HepG2 (cell line): ENCODE data around the gene PRKCB. TPM values are rescaled to one million over a fixed set of nuclear protein-coding genes. Genes with fewer than 3 reads are reported as not detected.

Experiments used
- ATAC-seq: fragments of 200-7000 bp; cut with Tn5 transposase; 3 replicates; pipeline ENCODE4 v1.9.1; 2020; ENCODE audit warnings: mild to moderate bottlenecking, moderate library complexity
- BruUV-seq: library from RNA; stranded (reverse); fragments of 400-500 nt; replicated peaks from 2 replicates; lab custom pipeline; 2021; lab: Mats Ljungman, UMichigan
- CTCF ChIA-PET: fragments of 300-600 bp; formaldehyde crosslinking; extraction: SDS; loops from one replicate; lab custom pipeline; 2021; ENCODE audit warnings: low total read pairs, inconsistent platforms, low intra/inter-chr PET ratio; lab: Yijun Ruan, JAX
- POLR2A ChIA-PET: fragments of 350-600 bp; sonication (Branson Sonifier 250); formaldehyde crosslinking; loops from one replicate; lab custom pipeline; 2020; ENCODE audit warnings: antibody characterized with exemption, inconsistent platforms; lab: Yijun Ruan, JAX
- DNase-seq: peaks from one replicate; pipeline ENCODE4 v3.0.0-alpha.2; 2015; ENCODE audit warnings: low spot score
- FAIRE-seq: peaks from 3 replicates; lab custom pipeline; 2011; peaks lifted over from hg19 to GRCh38; lab: Jason Lieb, UNC
- H2AFZ ChIP-seq: one replicate; pipeline ENCODE4 v1.6.1; 2011; ENCODE audit warnings: low read length, inconsistent platforms
- H3K27ac ChIP-seq: fragments of 300-600 bp; 3 replicates; pipeline ENCODE4 v1.8.0; 2011; ENCODE audit warnings: mixed run types, mild to moderate bottlenecking, mixed read lengths, low read length, inconsistent platforms; ENCODE audit not compliant: insufficient read depth; ENCODE audit errors: extremely low read length
- H3K27me3 ChIP-seq, 2 experiments: fragments of 200-600 bp in 1 of 2; 2 replicates in 1 of 2; 3 replicates in 1 of 2; pipeline versions ENCODE4 v1.6.0 to v1.8.0; 2011; ENCODE audit warnings: low read length in 2 of 2, mild to moderate bottlenecking in 2 of 2, moderate library complexity in 2 of 2, inconsistent platforms in 1 of 2; ENCODE audit not compliant: insufficient read depth in 2 of 2, control insufficient read depth in 1 of 2
- H3K36me3 ChIP-seq, 2 experiments: fragments of 200-600 bp in 1 of 2; replicated peaks in 1 of 2; 2 replicates in 1 of 2; 3 replicates in 1 of 2; pipeline versions ENCODE4 v1.5.1 to v1.8.0; 2011; ENCODE audit warnings: low read length in 2 of 2, inconsistent platforms in 1 of 2; ENCODE audit not compliant: insufficient read depth in 2 of 2, control insufficient read depth in 1 of 2
- H3K4me1 ChIP-seq: 2 replicates; pipeline ENCODE4 v1.5.1; 2012; ENCODE audit warnings: low read length, inconsistent platforms; ENCODE audit not compliant: insufficient read depth
- H3K4me2 ChIP-seq: 2 replicates; pipeline ENCODE4 v1.6.0; 2011; ENCODE audit warnings: low read depth, low read length, inconsistent platforms
- H3K4me3 ChIP-seq, 3 experiments: fragments of 200-600 bp in 1 of 3; sonication (generic), shearing (Covaris generic) in 1 of 3; replicated peaks in 1 of 3; 2 replicates each; pipeline ENCODE4 v1.5.1; 2011 to 2016; ENCODE audit warnings: low read length in 3 of 3, inconsistent platforms in 2 of 3, low read depth in 2 of 3, mild to moderate bottlenecking in 2 of 3, control low read depth in 1 of 3, mixed read lengths in 1 of 3; ENCODE audit not compliant: insufficient read depth in 1 of 3
- H3K79me2 ChIP-seq: one replicate; pipeline ENCODE4 v1.6.1; 2011; ENCODE audit warnings: low read length, inconsistent platforms; ENCODE audit not compliant: insufficient read depth
- H3K9ac ChIP-seq: 2 replicates; pipeline ENCODE4 v1.6.0; 2011; ENCODE audit warnings: mild to moderate bottlenecking, low read depth, low read length, inconsistent platforms; ENCODE audit not compliant: insufficient read depth
- H3K9me3 ChIP-seq: 2 replicates; pipeline ENCODE4 v1.5.1; 2012; ENCODE audit warnings: mild to moderate bottlenecking, low read length
- H4K20me1 ChIP-seq: 2 replicates; pipeline ENCODE4 v1.6.0; 2011; ENCODE audit warnings: inconsistent platforms, mild to moderate bottlenecking, low read length, moderate library complexity; ENCODE audit not compliant: insufficient read depth
- GTF3A ChIP-seq: sonication (generic); formaldehyde crosslinking; conservative IDR thresholded peaks from 2 replicates; pipeline ENCODE4 v1.4.0; 2020; ENCODE audit warnings: mild to moderate bottlenecking, missing genetic modification reagents
- MBD4 ChIP-seq: IDR thresholded peaks from 2 replicates; pipeline ENCODE4 v1.6.1; 2012; ENCODE audit warnings: low read length, inconsistent platforms, borderline replicate concordance
- NKX3-1 ChIP-seq: sonication (generic); formaldehyde crosslinking; IDR thresholded peaks from 2 replicates; pipeline ENCODE4 v1.5.0; 2020; ENCODE audit warnings: missing genetic modification reagents
- ZBTB37 ChIP-seq: sonication (generic); formaldehyde crosslinking; IDR thresholded peaks from 2 replicates; pipeline ENCODE4 v1.4.0; 2020; ENCODE audit warnings: mild to moderate bottlenecking, missing genetic modification reagents
- ZFP82 ChIP-seq: sonication (generic); formaldehyde crosslinking; IDR thresholded peaks from 2 replicates; pipeline ENCODE4 v1.5.1; 2020; ENCODE audit warnings: mild to moderate bottlenecking, missing genetic modification reagents, borderline replicate concordance
- ZKSCAN1 ChIP-seq: fragments of 150-350 bp; IDR thresholded peaks from 2 replicates; pipeline ENCODE4 v1.6.1; 2014; ENCODE audit warnings: low read length
- ZNF747 ChIP-seq: sonication (generic); formaldehyde crosslinking; IDR thresholded peaks from 2 replicates; pipeline ENCODE4 v1.8.1; 2023; ENCODE audit warnings: missing genetic modification reagents, mild to moderate bottlenecking, borderline replicate concordance
- ZNF879 ChIP-seq: sonication (generic); formaldehyde crosslinking; IDR thresholded peaks from 2 replicates; pipeline ENCODE4 v1.8.1; 2023; ENCODE audit warnings: missing genetic modification reagents
- WGBS: methylation state at CpG from one replicate; pipeline ENCODE4 v1.1.6; 2017; ENCODE audit warnings: low lambda C conversion rate; 5-methylcytosine and 5-hydroxymethylcytosine counted together
- in situ Hi-C: cut with HindIII; loops from 2 replicates; pipeline ENCODE4 v1.10.0; 2017; ENCODE audit warnings: low pct_unique_long_range_greater_than_20kb; ENCODE audit not compliant: extremely low pct_ligation_motif_present
- intact Hi-C: fragments of 100-400 bp; cut with micrococcal nuclease; formaldehyde crosslinking; loops from one replicate; pipeline ENCODE4 v1.10.0; 2022; ENCODE audit not compliant: unreplicated experiment
- polyA plus RNA-seq, 8 experiments: library from polyadenylated mRNA; depleted of rRNA in 3 of 8; stranded (reverse) in 7 of 8; unstranded in 1 of 8; fragments of >200 nt; fragmentation: Illumina TruSeq in 4 of 8; extraction: Trizol in 4 of 8; gene quantifications; 2 replicates each; pipeline versions ENCODE4 v1.2.1 to v1.2.3, GENCODE V29; 2011 to 2016; ENCODE audit warnings: low read depth in 4 of 8, missing spikeins in 1 of 8, mixed read lengths in 1 of 8; ENCODE audit not compliant: insufficient read depth in 1 of 8
- total RNA-seq, 5 experiments: library from RNA; depleted of rRNA; stranded (reverse); fragments of >200 nt; fragmentation: Illumina TruSeq; extraction: Trizol; gene quantifications; 2 replicates each; pipeline ENCODE4 v1.2.3, GENCODE V29; 2016; ENCODE audit warnings: low read depth in 1 of 5
- TF ChIP-seq, protein P1 (sequence below), 2 experiments: fragments of 450-650 bp in 1 of 2; sonication (generic) in 1 of 2; formaldehyde crosslinking in 1 of 2; IDR thresholded peaks; 2 replicates each; pipeline versions ENCODE4 v1.6.1 to v1.8.0; 2016 to 2022; ENCODE audit warnings: antibody characterized with exemption in 1 of 2, mild to moderate bottlenecking in 1 of 2, missing genetic modification reagents in 1 of 2

Gene PRKCB
- total and polyA plus RNA-seq, 2 of the 13 experiments (the other 11 are each of a cell fraction or from before 2014, with no cell fraction given), result 0.01 TPM; not detected in 1

DNA sequence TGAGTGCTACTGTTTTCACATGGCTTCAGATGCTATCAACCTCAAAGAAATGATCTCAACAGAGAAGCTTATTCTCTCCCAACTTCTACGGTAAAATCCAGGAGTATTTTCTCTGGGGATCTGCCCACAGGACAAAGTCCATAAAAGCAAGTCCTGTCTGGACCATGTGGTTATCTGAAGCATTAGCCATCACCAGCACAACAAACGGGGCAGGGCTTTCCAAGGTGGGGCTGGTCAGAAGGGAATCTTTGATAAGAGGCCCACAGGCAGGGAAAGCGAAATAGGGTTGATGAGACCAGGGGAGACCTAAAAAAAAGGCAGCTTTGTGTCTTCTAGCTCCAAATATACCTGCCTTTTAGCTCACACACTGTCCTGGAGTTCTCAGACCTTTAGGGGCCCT is 381.7 kb downstream of the PRKCB start:
- Histone ChIP-seq H3K79me2 (no peaks in the 10 kb centered on the region), H3K4me1 (no peaks in the 10 kb centered on the region), H4K20me1 (no peaks in the 10 kb centered on the region), H3K9me3 (no peaks in the 10 kb centered on the region), H3K27me3 (peaks cover 0 to 14% of the 10 kb centered on the region in 2 experiments; a peak in 3 of 5 replicates), H3K9ac (no peak overlapping the region), H3K36me3 (no peaks in the 10 kb centered on the region), H2AFZ (no peak overlapping the region), H3K4me2 (no peak overlapping the region), H3K27ac (no peak overlapping the region), H3K4me3 (no peak overlapping the region)
- 4% methylated on average over 3 of the region's 3 CpGs for WGBS
- ChIA-PET POLR2A (no interaction called here), CTCF (no interaction called here)
- ATAC-seq (no peak), DNase-seq (no peak), FAIRE-seq (no peak)
- TF ChIP-seq ZNF879 (no peak), GTF3A (no peak), ZKSCAN1 (no peak), MBD4 (no peak), ZBTB37 (CRISPR knock-in tag) (no peak), ZFP82 (CRISPR knock-in tag) (no peak), ZNF747 (CRISPR knock-in tag) (no peak), NKX3-1 (CRISPR knock-in tag) (no peak)
- TF ChIP-seq, protein P1, sequence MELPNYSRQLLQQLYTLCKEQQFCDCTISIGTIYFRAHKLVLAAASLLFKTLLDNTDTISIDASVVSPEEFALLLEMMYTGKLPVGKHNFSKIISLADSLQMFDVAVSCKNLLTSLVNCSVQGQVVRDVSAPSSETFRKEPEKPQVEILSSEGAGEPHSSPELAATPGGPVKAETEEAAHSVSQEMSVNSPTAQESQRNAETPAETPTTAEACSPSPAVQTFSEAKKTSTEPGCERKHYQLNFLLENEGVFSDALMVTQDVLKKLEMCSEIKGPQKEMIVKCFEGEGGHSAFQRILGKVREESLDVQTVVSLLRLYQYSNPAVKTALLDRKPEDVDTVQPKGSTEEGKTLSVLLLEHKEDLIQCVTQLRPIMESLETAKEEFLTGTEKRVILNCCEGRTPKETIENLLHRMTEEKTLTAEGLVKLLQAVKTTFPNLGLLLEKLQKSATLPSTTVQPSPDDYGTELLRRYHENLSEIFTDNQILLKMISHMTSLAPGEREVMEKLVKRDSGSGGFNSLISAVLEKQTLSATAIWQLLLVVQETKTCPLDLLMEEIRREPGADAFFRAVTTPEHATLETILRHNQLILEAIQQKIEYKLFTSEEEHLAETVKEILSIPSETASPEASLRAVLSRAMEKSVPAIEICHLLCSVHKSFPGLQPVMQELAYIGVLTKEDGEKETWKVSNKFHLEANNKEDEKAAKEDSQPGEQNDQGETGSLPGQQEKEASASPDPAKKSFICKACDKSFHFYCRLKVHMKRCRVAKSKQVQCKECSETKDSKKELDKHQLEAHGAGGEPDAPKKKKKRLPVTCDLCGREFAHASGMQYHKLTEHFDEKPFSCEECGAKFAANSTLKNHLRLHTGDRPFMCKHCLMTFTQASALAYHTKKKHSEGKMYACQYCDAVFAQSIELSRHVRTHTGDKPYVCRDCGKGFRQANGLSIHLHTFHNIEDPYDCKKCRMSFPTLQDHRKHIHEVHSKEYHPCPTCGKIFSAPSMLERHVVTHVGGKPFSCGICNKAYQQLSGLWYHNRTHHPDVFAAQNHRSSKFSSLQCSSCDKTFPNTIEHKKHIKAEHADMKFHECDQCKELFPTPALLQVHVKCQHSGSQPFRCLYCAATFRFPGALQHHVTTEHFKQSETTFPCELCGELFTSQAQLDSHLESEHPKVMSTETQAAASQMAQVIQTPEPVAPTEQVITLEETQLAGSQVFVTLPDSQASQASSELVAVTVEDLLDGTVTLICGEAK (IDR thresholded peaks at IDR 0.05), result no peak
- TF ChIP-seq, protein P1 (CRISPR knock-in tag; IDR thresholded peaks at IDR 0.05), result no peak
- intact Hi-C loops, result no loop called here
- in situ Hi-C loops, result no loop called here
- no TSS peak for BruUV-seq
